Stimulated activated CD4-positive, alpha-beta T cell treated with anti-CD3 and anti-CD28 coated beads, Interleukin-2, amount 100 ng/mL, for 48 hours (primary cell): ENCODE results near the gene OBSCN.

Experiments
- DNase-seq, 2 donors: peaks; one replicate each; pipeline ENCODE4 v3.0.0-alpha.2; 2020

Gene OBSCN

DNA sequence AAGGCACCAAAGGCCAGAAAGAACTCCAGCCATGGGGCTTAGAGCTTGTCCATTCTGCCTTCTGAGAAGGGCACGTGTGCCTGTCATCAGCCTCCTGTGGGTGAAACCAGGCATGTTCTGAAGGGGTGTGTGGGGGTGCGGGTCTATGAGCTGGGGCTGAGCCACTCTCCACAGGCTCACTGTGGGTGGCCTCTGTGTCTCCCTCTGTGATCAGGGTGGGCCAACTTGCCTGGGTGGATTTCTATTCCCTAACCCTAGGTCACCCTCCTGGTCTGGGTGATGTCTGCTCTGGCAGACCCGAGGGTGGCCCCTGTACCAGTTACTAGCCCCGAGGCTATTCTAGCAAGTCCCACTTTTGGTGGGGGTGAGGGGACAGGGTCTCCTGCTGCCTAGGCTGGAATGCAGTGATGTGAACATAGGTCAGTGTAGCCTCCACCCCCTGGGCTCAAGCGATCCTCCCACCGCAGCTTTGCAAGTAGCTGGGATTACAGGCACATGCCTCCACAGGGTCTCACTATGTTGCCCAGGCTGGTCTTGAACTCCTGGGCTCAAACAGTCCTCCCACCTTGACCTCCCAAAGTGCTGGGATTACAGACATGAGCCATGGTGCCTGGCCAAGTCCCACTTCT is 104.4 kb downstream of the OBSCN start:
- DNase-seq = no peak

DNA sequence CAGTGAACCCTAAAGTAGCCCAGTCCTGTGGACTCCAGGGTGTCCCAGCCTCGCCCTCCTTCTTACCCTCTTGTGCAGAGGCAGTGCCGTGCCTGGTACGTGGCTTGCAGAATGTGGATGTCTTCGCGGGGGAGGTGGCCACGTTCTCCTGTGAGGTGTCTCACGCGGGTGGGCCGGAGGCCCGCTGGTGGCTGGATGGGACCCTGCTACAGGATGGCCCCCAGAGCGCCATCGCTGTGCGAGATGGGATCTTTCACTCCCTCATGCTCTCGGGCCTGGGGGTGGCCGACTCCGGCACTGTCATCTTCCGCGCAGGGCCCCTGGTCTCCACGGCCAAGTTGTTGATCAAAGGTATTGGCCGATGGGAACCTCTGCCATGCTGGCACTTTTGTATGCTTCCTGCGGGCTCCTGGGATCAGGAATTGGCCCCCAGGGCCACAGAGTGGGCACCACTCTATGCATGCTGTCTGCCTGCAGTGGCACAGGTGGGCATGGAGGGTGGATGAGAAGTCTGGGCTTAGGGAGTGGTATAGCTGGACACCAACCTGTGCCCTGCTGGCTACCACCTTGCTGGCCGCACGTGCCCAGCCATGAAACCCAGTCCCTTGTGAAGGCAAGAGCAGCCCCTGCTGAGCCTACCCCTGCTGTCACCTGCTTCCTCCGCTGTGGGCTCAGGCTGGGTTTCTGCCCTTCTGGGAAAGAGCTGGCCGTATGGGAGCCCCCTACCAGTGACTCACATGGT is 105.9 kb downstream of the OBSCN start:
- DNase-seq = no peak

DNA sequence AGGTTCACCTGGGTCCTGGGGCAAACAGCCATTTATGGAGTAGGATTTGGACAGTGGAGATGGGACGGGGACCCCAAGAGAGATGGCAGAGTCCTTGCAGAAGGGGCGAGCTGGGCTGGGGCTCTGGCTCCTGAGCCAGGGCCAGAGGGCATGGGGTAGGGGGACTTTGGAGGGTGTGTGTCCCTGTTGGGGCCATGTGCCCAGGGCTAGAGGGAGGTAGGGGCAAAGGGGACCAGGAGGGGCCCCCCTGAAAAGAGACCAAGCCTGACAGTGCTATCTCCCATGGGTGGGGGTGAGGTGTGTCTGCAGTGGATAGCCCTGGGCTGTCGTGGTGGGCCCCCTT is 106.4 kb downstream of the OBSCN start:
- no peak for DNase-seq

DNA sequence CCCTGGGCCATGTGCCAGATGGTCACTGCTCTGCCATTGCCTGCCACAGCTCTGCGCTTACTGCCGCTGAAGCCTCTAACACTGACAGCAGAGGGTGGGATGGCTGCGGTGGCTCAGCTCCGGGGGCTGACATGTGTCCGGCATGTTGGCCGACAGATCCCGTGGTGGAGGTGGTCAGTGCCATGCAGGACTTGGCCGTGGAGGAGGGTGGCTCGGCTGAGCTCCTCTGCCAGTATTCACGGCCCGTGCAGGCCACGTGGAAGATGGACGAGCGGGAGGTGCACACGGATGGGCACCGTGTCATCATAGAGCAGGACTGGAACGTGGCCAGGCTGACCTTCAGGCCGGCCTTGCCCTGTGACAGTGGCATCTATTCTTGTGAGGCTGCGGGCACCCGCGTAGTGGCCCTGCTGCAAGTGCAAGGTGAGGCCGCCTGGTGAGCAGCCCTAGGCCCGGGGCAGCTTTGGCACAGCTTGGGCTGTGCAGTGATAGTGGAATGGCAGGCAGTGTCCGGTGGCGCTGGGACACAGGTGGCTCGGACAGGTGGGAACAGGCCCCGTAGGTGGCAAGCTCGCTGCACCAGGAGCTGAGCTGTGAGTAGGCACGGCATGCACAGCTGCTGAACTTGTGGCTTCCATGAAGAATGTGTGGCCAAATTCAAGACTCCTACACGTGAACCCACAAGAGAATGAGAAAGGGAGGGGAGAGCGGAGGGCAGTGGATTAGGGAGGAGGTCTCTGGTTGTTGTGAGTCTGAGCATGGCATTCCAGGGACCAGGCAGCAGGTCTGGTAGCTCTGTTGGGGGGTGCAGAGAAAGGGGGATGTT is 107.0 kb downstream of the OBSCN start:
- DNase-seq = no peak

DNA sequence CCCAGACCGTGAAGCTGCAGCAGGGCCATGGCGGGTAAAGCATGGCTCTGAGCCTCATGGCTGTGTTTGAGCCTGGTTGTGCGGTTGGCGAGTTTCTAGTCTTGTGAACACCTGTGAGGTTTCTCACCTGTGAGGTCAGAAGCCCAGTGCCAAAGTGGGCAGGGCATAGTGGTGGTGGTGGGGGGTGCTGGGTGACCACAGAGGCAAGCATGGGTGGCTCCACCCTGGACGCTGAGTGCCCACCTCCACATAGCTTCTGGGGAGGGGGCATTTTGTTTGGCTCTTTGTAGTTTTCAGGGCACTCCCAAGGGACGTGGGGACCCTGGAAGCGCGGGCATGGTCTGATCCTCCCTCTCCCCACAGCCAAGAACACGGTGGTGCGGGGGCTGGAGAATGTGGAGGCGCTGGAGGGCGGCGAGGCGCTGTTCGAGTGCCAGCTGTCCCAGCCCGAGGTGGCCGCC is 107.7 kb downstream of the OBSCN start:
- no peak for DNase-seq

DNA sequence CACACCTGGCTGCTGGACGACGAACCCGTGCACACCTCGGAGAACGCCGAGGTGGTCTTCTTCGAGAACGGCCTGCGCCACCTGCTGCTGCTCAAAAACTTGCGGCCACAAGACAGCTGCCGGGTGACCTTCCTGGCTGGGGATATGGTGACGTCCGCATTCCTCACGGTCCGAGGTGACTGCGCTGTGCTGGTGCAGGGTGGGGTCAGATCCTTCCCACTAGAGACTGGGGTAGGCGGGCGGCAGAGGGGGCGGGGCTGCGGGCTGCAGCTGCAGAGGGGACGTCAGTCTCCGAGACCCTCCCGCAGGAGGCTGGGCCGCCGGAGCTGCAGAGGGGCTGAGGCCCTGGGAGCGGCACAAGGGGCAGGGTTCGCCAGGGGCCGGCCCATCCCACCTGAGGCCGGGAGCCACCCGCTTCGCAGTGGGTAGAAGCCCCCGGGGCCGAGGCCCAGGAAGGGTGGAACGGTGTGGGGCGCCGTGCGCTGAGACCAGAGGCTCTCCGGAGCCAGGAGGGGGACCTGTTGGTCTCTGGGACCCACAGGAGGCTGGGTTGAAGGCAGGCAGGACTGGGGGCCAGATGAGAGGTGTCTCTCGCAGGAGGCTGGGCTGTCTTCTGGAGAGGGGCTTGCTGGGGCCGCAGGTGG is 108.2 kb downstream of the OBSCN start:
- DNase-seq = no peak

DNA sequence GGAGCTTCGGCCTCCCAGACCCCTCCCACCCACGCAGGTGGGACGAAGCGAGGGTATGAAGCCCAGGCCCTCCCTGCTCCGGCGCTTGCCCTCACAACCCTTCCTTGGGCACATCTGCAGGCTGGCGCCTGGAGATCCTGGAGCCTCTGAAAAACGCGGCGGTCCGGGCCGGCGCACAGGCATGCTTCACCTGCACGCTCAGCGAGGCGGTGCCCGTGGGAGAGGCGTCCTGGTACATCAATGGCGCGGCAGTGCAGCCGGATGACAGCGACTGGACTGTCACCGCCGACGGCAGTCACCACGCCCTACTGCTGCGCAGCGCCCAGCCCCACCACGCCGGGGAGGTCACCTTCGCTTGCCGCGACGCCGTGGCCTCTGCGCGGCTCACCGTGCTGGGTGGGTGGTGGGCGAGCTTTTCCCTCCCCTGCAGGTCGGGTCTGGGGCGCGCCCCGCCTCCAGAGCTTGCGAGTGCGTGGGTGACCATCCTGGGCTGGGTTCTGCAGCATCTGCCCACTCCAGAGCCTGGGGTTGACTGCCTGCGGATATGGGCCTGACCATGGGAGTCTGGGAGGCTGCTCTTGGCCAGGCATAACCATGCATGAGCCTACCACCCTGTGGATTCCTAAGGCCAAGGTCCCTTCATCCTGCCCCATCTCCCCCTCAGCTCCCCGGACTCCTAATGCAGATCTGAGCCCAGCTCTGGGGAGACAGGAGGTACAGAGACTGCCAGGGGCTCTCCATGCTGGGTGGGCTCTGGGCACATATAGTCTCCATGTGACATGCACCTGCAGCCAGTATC is 108.9 kb downstream of the OBSCN start:
- no peak for DNase-seq

DNA sequence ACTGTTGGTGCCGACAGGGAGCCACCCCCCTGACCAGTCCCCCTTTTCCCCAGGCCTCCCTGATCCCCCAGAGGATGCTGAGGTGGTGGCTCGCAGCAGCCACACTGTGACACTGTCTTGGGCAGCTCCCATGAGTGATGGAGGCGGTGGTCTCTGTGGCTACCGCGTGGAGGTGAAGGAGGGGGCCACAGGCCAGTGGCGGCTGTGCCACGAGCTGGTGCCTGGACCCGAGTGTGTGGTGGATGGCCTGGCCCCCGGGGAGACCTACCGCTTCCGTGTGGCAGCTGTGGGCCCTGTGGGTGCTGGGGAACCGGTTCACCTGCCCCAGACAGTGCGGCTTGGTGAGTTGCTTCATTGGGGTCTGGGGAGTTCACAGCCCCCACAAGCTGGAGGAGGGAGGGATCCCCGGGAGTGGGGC is 109.6 kb downstream of the OBSCN start:
- no peak for DNase-seq

DNA sequence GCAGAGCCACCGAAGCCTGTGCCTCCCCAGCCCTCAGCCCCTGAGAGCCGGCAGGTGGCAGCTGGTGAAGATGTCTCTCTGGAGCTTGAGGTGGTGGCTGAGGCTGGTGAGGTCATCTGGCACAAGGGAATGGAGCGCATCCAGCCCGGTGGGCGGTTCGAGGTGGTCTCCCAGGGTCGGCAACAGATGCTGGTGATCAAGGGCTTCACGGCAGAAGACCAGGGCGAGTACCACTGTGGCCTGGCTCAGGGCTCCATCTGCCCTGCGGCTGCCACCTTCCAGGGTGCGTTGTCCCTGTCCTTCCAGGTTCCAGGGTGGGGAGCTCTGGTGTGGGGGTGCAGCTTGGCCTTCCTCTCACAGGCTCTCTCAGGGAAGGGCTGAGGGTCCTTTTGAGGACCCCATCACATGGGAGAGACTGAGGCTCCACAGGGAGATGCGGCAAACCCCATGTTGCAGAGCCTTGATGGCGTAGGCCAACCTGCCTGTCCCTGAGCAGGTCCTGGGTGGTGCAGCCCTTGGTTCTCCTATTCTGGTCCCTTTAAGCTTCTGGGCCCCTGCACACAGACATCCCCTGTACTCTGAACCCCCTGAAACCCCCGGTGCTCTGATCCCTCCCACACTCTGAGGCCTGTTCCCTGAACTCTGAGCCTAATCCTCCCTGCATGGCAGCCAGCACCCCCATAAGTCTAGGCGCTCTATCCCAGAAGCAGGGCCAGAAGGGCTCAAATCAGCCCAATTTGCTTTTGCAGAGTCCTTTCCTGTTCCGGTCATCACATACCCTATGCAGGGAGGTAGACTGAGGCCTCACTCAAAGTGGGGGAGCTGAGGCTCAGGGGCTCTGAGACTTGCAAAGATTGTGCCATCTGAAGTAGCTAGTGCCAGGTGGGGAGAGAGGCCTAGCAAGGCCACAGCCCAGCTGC is 110.3 kb downstream of the OBSCN start:
- DNase-seq = no peak

DNA sequence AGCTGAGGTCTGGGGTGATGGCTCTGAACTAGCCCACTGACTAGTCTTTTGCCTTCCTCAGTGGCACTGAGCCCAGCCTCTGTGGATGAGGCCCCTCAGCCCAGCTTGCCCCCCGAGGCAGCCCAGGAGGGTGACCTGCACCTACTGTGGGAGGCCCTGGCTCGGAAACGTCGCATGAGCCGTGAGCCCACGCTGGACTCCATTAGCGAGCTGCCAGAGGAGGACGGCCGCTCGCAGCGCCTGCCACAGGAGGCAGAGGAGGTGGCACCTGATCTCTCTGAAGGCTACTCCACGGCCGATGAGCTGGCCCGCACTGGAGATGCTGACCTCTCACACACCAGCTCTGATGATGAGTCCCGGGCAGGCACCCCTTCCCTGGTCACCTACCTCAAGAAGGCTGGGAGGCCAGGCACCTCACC is 111.0 kb downstream of the OBSCN start:
- DNase-seq = no peak

DNA sequence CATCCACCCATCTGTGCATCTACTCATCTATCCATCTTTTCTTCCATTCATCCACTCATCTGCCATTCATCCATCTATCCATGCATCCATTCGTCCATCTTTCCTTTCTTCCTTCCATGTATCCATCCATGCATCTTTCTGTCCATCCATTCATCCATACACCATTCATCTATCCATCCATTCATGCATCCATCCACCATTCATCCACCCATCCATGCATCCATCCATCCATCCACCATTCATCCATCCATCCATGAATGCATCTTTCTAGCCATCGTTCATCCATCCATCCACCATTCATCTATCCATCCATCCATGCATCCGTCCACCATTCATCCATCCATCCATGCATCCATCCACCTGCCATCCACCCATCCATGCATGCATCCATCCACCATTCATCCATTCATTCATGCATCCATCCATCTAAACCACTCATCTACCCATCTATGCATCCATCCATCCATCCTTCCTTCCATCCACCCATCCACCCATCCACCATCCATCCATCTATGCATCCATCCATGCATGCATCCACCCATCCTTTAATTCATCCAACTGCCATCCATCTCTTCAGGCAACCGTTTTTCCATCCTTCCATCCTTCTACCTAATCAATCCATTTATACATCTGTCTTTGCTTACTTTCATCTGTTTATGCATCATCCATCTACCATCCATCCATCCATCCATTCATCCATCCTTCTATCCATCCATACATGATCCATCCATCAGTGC is 111.7 kb downstream of the OBSCN start:
- no peak for DNase-seq

DNA sequence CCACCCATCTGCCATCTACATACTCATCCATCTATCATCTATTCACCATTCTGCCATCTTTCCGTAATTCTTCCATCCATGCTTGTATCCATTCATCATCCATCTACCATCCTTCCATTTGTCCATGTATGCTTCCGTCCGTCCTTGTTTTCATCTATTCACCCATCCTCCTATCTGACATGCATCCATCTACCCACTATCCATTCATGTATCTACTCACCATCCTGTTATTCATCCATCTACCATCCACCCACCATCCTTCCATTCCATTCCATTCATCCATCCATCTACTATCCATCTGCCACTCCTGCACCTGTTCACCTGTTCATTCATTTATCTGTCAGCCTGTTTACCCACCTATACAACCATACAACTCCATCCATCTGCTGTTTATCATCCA is 112.5 kb downstream of the OBSCN start:
- DNase-seq = no peak

DNA sequence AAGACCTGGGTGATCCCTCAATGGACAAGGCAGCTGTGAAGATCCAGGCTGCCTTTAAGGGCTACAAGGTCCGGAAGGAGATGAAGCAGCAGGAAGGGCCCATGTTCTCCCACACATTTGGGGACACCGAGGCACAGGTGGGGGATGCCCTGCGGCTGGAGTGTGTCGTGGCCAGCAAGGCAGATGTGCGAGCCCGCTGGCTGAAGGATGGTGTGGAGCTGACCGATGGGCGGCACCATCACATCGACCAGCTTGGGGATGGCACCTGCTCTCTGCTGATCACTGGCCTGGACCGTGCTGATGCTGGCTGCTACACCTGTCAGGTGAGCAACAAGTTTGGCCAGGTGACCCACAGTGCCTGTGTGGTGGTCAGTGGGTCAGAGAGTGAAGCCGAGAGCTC is 113.6 kb downstream of the OBSCN start:
- DNase-seq = no peak

DNA sequence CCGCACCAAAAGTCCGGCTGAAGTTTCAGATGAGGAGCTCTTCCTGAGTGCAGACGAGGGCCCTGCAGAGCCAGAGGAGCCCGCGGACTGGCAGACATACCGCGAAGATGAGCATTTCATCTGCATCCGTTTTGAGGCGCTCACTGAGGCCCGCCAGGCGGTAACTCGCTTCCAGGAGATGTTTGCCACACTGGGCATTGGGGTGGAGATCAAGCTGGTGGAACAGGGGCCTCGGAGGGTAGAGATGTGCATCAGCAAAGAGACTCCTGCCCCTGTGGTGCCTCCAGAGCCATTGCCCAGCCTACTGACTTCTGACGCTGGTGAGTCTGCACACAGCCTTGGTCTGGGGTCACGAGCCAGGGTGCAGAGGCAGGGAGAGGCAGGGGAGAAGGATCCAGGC is 114.1 kb downstream of the OBSCN start:
- DNase-seq = no peak

DNA sequence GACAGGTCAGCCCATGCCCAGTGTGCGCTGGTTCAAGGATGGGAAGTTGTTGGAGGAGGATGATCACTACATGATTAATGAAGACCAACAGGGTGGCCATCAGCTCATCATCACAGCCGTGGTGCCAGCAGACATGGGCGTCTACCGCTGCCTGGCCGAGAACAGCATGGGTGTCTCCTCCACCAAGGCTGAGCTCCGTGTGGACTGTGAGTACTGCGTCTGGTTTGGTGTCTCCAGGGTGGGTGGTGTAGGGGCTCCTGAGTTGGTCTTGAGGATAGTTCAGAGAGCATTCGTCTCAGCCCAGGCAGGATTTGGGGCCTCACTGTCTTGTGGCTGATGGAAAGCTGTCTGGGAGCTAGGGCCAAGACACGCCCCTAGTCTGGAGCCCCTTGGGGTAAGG is 115.6 kb downstream of the OBSCN start:
- no peak for DNase-seq

DNA sequence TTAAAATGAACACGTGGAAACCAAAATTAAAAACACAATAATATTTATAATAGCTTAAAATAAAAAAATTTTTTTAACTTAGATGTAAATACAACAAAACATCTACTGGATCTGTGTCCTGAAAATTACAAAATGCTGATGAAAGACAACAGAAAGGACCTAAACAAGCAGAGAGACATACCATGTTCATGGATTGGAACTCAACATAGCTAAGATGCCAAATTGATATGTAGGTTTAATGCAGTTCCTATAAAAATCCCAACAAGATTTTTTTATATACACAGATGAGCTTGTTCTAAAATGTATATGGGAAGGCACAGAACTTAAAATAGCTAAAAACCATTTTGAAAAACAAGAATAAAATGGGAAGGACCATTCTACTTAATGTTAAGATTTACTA is 117.4 kb downstream of the OBSCN start:
- DNase-seq = no peak

DNA sequence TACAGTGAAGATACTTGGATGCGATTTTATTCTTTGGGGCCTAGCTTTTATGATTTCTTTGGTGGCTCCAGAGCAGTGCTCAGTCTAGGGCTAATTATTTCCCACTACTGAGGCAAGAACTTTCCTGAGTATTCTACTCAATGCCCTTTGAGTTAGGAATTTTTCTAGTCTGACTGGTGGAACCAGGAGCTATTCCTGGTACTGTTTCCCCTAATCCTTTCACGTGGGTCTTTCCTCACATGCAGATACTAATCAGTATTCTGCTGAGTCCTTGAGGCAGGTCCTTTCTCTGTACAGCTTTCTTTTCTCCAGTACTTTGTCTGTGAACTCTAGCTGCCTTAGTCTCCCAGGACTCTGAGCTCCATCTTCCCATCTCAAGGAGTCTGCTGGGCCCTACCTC is 122.0 kb downstream of the OBSCN start:
- no peak for DNase-seq

DNA sequence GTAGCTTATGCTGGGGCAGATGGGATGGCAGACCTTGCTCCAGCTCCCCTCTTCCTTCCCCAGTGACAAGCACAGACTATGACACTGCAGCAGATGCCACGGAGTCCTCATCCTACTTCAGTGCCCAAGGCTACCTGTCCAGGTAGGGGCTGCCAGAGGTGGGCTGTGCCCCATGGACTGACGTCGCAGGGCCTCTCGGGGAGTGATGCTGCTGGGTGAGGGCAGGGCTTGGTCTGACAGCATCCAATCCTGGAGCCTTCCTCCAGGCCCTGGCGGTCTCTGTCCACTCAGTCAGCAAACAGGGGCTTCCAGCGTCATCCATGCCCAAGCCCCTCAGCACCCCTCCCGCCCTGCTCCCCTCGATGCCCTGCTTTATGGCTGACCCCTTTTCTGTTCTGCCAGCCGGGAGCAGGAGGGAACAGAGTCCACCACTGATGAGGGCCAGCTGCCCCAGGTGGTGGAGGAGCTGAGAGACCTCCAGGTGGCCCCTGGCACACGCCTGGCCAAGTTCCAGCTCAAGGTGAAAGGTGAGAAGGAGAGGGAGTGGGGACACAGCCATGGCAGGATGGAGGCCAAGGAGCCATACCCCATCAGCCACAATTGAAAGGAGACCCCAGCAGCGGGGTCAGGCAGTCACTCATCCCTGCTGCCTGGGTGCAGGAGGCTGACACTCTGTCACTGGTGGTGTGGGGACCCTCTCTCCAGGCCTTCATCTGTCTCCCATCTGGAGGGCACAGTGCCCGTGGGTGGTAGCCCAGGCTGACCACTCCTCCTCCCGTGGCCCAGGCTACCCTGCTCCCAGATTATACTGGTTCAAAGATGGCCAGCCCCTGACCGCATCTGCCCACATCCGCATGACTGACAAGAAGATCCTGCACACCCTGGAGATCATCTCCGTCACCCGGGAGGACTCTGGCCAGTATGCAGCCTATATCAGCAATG is 125.2 kb downstream of the OBSCN start:
- DNase-seq = no peak

DNA sequence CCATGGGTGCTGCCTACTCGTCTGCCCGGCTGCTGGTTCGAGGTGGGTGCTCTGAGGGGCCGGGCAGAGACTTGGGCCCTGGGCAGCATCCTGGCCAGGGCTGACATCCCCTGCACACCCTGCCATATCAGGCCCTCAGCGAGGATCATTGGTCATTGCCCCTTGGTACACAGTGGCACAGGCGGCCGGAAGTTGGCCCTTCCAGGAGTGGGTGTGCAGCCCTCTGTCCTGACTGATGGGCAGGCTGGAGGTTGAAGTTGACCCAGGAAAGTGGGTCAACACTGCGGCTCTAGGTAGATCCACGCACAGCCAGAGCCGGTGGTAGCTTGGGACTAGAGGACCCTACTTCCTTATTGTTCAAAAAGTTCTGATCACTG is 125.9 kb downstream of the OBSCN start:
- DNase-seq = no peak
